ENCODE measurements around the gene PARD3.

The PARD3 gene

DNA sequence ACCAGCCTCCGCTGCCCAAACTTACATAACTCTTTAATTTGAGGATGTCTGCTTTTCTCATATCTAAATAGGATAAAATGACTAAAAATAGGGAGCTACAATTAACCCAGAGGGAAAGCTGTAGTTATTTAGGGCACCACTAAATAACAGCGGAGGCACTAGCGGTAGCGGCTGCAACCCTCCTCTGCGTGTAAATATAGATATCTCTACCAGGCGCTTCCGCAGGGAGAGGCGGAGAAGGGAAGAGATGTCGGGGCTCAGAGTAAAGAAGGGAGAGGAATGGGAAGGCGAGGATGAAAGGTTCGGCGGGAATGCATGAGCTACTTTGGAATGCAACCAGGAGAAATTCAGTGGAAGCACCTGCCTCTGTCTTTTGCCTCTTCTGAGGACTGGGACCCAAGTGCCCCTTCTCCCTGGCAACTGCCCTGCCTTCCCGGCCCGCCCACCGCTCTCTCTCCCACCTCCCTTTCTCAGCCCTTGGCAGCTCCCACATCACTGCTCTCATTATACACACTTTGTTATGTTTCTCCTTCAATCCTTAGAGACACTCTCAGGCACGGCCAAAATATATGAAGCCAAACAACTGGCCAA, 698.3 kb downstream of the PARD3 start:
- no peak for FAIRE-seq

DNA sequence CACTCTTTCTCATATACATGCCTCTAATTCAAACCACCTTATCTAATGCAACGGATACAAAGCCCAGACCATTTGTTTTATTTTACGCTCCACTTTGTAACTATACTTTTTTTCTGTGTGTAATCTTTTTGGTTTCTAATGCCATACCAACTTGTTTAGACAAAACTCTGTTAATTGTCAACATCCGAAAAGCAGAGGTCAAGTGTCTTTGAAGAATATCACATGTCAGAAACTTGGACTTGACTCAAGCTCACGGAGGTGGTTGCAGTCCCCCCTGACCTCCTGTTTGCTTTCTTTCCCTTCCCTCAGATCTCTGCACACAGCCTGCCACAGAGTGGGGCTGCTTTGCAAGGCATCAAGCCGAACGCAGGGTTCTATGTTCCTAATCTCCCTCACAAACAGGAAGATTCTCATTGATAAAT, 698.9 kb downstream of the PARD3 start:
- DNase-seq (ENCODE audit: low spot score) (no peak), FAIRE-seq (no peak)

More for the DNA sequence above, 698.3 kb downstream of the PARD3 start:
- DNase-seq (ENCODE audit: low spot score), result no peak

DNA sequence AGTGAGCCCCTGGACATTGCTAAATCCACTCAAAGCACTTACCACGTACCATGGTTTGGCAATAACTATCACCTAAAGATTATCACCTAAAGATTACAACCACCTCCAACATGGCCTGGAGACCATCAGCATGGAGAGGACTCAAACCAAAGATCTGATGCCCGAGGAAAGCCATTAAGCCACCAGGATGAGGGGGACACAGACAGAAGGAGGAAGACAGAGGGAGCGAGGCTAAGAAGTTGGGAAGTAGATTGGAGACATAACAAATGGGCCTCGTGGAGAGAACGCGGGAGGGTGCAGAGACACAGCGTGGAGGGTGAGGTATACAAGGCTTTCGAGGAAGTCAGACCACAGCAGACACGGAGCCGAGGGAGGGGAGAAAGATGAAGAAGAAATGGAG, 700.2 kb downstream of the PARD3 start:
- DNase-seq (ENCODE audit: low spot score) (no peak), FAIRE-seq (no peak)

DNA sequence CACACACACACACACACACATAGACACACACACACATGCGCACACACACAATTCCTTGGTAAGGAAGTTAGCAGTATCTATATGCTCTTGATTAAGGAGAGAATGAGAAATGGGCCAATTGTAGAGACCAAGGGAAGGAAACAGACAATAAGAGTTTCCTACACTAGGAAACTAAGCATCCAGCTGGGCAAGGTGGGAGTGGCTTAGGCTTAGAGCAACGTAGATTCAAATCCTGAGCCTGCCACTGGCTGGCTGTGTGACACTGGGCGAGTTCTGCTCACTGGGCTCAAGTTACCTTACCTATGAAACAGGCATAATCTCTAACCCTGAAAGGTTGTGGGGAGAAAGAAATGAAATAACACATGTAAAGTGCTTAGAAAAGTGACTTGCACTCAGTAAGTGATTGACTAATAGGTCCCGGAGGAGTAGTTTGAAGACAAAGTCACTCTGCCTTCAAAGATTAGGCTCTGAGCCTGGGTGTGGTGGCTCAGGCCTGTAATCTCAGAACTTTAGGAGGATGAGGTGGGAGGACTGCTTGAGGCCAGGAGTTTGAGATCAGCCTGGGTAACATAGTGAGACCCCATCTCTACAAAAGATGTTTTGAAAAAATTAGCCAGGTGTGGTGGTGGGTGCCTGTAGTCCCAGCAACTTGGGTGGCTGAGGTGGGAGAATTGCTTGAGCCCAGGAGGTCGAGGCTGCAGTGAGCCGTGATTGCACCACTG, 701.4 kb downstream of the PARD3 start:
- FAIRE-seq (no peak), DNase-seq (ENCODE audit: low spot score) (no peak)

DNA sequence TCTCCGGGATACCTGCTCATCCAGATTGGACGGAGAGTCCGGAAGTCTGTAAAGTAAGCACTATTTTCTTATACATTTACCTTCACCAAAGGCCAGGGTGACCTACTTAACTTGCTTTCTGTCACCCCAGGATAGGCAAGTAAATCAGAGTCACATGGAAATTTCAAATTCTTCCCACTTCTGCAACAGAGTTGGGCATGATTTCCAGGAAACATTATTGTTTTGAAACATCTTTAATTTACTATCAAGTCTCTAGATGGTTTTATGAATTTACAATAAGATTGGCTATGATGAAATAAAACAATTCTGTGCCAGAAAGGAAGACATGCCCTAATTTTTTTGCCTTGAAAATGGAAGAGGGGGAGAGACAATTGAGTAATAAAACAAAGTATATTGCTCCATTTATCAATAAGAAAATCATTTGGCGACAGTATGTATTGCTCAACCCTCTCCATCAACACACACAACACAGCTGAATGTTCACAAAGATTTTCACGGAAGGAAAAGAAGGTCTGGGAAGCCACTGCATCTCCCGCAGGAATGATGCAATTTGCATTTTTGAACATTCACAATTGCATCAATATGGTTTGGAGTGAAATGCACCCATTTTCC, 702.8 kb downstream of the PARD3 start:
- no peak for FAIRE-seq

DNA sequence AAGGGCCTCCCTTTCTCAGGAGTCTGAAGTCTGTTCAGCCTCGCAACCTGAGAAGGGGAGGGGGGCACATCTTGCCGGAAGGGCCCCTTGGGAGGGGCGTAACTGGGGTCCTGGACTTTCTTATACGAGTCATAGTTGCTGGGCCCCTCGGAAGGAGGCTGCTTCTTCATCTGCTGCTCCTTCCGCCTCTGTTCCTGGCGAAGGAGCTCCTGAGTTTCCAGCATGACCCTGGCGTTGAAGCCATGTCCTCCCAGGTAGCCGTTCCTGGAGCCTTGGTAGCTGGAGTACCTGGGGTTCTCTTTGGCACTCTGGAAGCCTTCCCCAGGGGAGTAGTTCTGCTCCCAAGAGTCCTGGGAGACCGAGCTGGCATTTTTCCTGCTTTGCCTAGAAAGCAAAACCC, 703.9 kb downstream of the PARD3 start:
- no peak for FAIRE-seq
- DNase-seq (ENCODE audit: low spot score), result no peak

More for the DNA sequence above, 702.8 kb downstream of the PARD3 start:
- DNase-seq (ENCODE audit: low spot score), result no peak

DNA sequence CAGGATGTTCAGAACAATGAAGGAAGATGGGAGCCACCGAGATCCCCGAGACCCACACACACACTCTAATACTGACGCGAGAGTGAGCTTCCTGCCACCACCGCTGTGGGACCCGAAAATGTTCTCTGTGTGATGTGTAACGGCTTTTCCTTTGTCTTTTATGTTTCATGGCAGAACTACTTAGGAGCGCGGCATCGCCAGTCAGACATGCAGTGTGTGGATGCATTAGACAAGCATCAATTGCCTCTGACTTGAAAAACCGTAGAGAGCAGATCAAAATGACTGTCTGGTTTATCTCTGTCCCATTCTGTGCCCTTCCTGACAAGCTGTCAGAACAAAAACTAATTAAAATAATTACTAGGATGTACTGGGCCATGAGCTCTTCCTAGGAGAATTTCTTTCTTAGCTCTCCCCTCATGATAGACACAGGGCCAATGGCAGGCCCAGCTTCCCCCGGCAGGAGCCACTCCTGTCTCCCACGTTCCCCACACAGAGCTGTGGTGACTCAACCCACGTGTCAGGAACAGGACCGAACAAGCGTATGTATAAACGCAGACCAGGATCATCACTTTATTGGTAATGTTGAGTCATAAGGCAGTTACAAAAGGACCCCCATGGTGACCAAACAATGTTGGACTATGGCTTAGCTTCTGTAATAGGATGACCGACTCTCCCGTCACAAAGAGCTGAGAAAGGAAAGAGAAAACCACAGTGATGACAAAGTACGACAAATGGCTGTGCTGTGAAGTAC, 705.0 kb downstream of the PARD3 start:
- peak; percentile 90 for DNase-seq (ENCODE audit: low spot score)
- FAIRE-seq, result peak; percentile 8

DNA sequence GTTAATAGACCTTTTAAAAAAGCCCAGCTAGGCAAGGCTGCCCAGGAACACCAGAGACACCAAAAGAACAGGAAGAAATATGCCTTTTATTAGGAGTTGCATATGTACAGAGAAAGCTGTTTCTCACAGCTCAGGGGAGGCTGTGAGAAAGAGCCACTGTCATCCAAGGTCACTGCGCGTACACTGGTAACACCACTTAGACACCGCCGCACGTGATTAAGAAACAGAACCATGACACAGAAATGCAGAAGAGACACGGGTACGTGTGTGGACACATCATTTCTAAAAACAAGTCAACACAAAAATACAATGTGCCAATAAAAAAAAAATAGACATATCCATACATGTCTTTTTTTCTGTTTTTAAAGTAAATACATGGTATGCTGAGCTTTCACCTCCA, 705.6 kb downstream of the PARD3 start:
- FAIRE-seq, result no peak
- no peak for DNase-seq (ENCODE audit: low spot score)

DNA sequence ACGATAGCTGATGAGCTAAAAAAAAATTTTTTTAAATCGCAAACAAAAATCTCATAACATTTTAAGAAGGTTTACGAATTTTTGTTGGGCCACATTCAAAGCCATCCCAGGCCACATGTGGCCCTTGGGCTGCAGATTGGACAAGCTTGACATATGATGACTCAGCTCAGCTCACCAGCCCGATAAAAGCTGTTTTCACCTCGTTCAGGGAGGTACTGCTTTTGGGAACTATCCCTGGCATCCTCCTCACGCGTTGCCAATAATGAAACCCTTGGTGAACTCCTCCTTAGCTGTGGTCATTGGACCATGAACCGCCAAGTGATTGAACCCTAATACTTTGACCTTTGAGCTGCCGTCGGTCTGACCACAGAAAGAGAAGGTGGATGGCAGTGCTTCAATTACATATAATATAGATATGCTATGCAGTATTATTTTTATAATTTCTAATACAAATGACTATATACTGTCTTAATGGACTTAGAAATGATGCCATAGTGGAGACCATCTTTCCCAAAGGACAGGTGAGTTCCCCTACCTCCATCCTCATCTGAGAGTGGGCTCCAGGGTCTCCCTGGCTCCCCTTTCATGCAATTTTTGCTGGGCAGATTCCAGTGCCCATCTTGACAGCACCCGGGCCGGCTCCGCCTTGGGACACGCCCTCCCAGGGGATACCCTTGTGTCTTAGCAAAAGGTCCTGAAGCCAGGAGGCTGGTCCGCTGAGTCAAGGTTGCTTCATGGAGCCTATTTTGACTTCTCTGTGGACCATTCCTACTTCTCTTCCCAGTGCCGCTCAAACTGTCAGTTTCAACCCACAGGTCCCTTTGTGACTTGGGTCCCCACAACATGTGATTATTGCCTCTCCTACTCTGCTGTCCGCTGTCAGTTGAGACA, 707.2 kb downstream of the PARD3 start:
- no peak for FAIRE-seq
- DNase-seq (ENCODE audit: low spot score), result no peak

DNA sequence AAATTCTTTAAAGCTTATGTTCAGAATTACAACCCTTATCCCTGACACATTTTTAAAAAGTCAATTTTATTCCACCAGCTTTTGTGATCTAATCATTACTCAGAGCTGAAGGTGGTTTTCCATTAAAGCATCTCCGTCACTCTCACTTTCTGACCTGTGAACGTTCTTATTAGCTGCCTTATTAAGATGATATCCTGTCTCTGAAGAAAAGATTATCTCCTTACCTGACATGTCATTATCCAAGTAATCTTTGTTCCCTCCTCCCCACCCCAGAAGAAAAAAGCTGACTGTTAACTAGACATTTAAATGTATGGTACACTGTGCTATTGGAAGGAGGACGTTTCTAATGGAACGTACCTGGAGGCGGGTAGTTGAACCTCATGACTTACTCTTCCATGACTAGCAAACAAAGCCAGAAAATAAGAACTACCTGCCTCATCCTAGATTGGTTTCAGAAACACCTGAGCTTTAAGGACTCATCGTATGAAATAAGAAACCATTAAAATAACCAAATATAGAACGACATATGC, 708.7 kb downstream of the PARD3 start:
- DNase-seq (ENCODE audit: low spot score), result no peak
- FAIRE-seq, result no peak

DNA sequence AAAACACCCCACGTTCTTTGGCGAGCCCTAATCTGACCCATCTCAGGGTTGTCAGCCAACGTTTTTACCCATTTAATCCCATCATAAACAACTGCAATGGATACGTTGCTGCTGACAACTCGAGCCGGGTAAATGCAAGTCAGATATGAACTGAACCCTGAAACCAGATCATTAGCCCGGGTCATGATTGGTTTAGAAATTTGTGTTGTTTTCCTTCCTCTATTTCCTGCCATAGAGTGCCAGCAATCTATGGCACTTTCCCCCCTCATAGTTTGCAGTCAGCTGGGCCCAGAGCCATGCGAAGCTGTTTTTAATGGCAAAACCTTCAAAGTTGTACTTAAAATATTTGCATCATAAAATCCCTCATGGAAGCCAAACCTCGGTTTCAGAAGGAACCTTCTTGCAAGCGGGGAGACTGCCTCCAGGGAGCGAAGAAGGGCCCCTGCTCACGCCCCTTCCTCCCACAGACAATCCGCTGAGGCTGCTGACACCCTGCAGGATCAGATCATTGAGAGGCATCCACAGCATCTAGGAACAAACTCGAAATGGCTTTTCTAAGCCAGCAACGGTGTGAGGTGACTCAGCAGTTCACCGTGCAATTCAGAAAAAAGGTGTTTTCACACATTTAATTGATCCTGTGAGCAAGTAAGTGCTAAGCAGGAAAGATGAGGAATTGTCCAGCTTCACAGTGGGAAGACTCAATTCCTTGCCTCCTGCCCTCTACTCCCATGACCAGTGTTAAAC, 710.1 kb downstream of the PARD3 start:
- DNase-seq (ENCODE audit: low spot score) (no peak), FAIRE-seq (no peak)

DNA sequence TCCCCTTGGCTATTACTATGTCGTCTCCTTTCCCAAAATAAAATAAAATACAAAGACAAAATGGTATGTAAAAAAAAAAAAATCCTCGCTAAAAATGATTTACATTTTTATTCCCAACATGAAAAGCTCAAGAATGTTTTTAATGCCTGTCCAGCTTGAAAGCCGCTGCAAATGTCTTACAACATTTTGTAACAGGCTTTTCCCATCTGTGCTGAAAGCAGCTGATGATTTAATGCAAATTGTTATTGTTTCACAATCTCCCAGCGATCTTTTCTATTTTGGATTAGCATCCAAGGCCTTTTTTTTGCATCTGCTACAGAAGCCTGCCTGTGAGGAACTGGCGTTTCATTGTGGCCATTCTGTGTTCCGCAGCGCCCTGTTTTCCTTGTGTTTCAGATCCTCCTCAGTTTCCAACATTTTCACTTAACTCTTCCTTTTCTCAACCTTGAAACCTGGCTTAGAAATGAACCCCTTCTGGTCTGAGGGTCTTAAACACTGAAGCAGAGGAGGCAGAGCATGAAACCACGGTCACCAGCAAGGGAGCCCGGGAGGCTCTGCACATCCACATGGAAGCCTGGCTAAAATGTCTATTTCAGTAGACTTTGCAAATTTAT, 712.1 kb downstream of the PARD3 start:
- FAIRE-seq, result no peak
- DNase-seq (ENCODE audit: low spot score), result no peak

DNA sequence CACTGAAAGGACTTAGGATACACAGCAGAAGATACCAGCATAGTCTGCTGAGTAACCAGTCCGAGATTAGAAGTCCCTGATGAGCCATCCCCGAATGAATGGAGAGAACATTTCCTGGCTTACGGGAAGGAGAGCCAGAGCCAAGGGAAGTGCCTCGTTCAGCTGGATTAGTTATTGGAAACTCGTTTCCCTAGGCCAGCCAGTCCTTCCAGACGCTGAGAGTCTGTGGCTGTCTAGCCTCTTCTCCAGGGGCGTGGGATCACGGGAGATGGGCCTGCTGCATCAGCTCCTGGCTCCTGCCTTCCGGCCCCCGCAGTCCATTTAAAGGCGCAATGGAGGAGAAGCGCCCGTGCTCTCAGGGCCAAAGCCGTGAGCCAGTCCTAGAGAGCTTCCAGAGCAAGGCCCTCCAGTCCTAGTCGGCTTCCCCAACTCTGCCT, 712.8 kb downstream of the PARD3 start:
- DNase-seq (ENCODE audit: low spot score) (no peak), FAIRE-seq (no peak)

DNA sequence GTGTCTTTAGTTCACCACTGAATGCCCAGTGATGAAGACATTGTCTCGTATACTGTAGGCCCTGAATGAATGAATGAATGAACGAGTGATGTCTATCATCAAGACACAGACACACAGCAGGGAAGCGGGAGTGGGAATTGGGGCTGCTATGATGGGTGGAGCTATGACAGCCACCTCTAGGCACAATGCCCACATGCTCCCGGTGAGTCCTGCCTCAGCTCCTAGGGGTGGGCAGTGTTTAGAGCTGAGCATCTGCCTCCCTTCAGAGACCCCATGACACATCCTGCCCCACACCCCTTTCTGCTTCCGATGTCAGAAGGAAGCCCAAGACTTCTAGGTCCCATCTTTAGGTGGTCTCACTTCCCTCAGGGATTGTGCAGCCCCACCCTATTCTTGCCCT, 714.1 kb downstream of the PARD3 start:
- no peak for FAIRE-seq

DNA sequence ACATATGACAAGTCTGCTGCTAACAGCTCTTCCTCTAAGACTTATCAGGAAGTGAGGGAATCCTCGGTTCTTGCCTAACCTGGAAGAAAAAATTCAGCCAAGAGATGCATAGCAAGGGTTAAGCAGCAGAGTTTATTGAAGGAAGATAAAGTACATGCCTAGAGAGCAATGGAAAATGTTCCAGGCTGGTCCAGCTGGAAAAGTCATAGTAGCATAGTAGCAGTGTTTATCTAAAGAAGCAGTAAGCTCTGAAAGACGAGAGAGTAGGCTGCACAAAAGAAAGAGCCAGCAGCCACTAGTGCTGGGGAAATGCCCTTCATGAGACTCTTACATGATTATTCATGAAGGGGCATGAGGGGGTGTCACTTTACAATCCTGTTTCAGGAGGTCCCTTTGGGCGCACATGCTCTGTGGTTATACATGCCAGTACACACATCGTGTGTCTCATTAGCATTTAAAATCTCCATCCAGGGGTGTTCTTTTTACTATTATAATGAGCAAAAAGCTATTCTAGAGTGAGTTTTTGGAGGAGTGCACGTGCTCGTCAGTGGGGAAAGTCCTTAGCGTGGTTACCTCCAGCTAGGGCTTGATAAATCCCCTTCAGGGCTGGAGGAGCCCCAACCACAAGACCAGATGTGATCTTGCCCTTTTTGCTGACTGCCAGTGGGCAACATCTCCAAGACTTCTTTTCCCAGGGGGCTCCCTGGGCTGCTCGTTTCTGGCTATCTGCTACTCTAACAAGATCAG, 716.1 kb downstream of the PARD3 start:
- DNase-seq (ENCODE audit: low spot score) (no peak), FAIRE-seq (no peak)

More for the DNA sequence above, 714.1 kb downstream of the PARD3 start:
- DNase-seq (ENCODE audit: low spot score), result no peak

DNA sequence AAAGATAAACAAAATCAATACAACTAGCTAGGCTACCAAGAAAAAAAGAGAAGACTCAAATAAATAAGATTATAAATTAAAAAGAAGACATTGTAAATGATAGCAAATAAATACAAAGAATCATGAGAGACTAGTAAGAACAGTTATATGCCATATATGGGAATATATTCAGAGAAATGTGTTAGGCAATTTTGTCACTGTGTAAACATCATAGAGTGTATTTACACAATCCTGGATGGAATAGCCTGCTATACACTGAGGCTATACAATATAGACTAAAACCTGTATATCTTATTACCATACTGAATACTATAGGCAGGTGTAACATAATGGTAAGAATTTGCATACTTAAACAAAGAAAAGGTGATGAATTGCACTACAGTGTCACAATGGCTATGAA, 717.4 kb downstream of the PARD3 start:
- FAIRE-seq, result no peak

DNA sequence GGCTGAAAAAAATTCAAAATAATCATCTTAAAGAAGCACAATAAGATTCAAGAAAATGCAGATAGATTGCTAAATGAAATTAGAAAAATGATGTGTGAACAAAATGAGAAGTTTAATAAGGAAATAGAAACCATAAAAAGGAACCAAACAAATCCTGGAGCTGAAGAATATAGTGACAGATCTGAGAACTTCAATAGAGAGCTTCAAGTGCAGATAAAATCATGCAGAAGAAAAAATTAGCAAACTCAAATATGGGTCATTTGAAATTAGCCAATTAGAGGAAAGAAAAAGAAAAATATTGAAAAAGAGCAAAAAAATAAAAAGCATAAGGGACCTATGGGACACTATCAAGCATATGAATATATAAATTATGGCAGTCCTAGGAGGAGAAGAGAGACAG, 720.1 kb downstream of the PARD3 start:
- DNase-seq (ENCODE audit: low spot score) (no peak), FAIRE-seq (no peak)

More for the DNA sequence above, 717.4 kb downstream of the PARD3 start:
- no peak for DNase-seq (ENCODE audit: low spot score)

DNA sequence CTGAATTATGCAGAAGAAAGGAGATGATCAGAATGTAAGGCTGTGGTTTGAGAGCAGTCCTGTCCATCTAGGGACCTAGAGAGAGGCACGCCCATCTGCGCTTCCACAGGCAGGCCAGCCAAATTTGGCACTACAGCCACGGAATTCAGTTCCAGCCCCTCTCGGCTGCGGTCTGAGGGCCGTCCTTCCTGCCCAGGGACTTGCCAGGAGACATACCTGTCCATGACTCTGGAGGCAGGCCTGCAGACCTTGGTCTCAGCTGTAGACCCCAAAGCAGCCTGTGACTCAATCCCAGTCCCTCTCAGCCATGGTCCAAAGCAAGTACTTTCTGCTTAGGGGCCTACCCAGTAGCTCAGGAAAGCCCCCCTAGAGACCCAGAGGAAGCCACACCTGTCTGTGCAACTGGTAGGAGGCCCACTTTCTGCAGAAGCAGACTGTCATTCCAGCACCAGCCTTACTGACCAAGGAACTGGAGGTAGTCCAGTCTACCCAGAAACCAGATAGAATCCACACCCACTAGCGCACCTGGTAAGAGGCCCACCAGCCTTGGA, 720.9 kb downstream of the PARD3 start:
- DNase-seq (ENCODE audit: low spot score) (no peak), FAIRE-seq (no peak)

DNA sequence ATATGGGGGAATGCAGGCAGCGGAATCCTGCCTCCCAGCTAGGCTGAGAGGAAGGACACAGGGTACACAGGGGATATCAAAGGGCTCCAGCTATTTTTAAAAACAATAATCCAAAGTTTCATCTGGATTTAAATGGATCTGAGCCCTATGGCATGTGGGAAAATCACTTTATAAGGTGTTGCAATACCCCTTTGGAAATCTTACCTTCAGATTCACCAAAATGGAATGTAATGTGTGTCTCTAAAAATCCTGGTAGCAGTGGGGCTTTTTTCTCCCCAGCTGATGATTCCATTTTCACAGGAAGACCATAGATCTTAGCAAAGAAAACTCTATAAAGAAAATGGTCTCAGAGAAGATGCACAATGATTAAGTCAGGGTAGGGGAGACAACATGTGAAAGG, 722.2 kb downstream of the PARD3 start:
- DNase-seq (ENCODE audit: low spot score) (no peak), FAIRE-seq (no peak)

Data from RCC 7860 (cell line).